ENCODE measurements around the gene RPL10A. TPM values are rescaled to one million over a fixed set of nuclear protein-coding genes. Genes with fewer than 3 reads are reported as not detected.
A peak's percentile ranks its signal among the peaks of the same experiment; 100 is the strongest.

The RPL10A gene
- total and polyA plus RNA-seq, 2 of the 13 experiments (the other 11 are each of a cell fraction or from before 2014, with no cell fraction given): 1,854 to 2,726 TPM

- H3K4me3 ChIP-seq (replicated peaks in 1 of 3; ENCODE audit: insufficient read depth in 1 of 3, low read depth in 2 of 3, low read length in 3 of 3): no peak overlapping the region
- H3K36me3 ChIP-seq (replicated peaks in 1 of 2; ENCODE audit: control insufficient read depth in 1 of 2, insufficient read depth in 2 of 2, low read length in 2 of 2): no peaks in the 10 kb centered on the region
- CTCF ChIA-PET (ENCODE audit: low intra/inter-chr PET ratio, low total read pairs): no interaction called here
- intact Hi-C loops (cut with micrococcal nuclease; ENCODE audit: unreplicated experiment): no loop called here
- H3K27ac ChIP-seq (ENCODE audit: extremely low read length, insufficient read depth, low read length): no peak overlapping the region
- H3K27me3 ChIP-seq (ENCODE audit: control insufficient read depth in 1 of 2, insufficient read depth in 2 of 2, low read length in 2 of 2): peaks cover 2 to 16% of the 10 kb centered on the region in 2 experiments; a peak in 2 of 5 replicates
- no peak overlapping the region for H3K4me2 ChIP-seq (ENCODE audit: low read depth, low read length)
- ATAC-seq (peak; percentile 28), DNase-seq (ENCODE audit: low spot score) (no peak), FAIRE-seq (no peak)
- H3K4me1 ChIP-seq (ENCODE audit: insufficient read depth, low read length): peaks cover 59% of the 10 kb centered on the region
- no peak overlapping the region for H3K9ac ChIP-seq (ENCODE audit: insufficient read depth, low read depth, low read length)
- H2AFZ ChIP-seq (ENCODE audit: low read length): no peak overlapping the region
- 7% methylated on average over 7 of the region's 8 CpGs for WGBS (ENCODE audit: low lambda C conversion rate)
- H4K20me1 ChIP-seq (ENCODE audit: insufficient read depth, low read length): no peaks in the 10 kb centered on the region
- H3K9me3 ChIP-seq (ENCODE audit: low read length): no peaks in the 10 kb centered on the region
- BruUV-seq (replicated peaks): no TSS peak
- POLR2A ChIA-PET: interaction anchor here (0.7 to 1.6 kb wide), 3 partner anchors 9 to 94 kb away, joined by 3 to 4 read pairs (median 3); no protein-coding TSS in a partner anchor
- in situ Hi-C loops (cut with HindIII; ENCODE audit: extremely low pct_ligation_motif_present, low pct_unique_long_range_greater_than_20kb): no loop called here
- H3K79me2 ChIP-seq (ENCODE audit: insufficient read depth, low read length): no peaks in the 10 kb centered on the region
- TF ChIP-seq HNRNPLL (IDR thresholded peaks at IDR 0.05; ENCODE audit: low read depth, low read length, poor library complexity, severe bottlenecking) (peak; percentile 27), KMT2A (CRISPR knock-in tag; IDR thresholded peaks at IDR 0.05) (no peak), ZNF253 (CRISPR knock-in tag; IDR thresholded peaks at IDR 0.05; ENCODE audit: borderline replicate concordance) (no peak), SALL1 (CRISPR knock-in tag; IDR thresholded peaks at IDR 0.05) (peak; percentile 10; the same call in 1 of the 2 replicates), TAF15 (IDR thresholded peaks at IDR 0.05; ENCODE audit: low read depth, low read length, poor library complexity, severe bottlenecking) (no peak), ZNF543 (CRISPR knock-in tag; IDR thresholded peaks at IDR 0.05) (peak; percentile 74; the same call in 1 of the 2 replicates)
- TF ChIP-seq, protein P1, sequence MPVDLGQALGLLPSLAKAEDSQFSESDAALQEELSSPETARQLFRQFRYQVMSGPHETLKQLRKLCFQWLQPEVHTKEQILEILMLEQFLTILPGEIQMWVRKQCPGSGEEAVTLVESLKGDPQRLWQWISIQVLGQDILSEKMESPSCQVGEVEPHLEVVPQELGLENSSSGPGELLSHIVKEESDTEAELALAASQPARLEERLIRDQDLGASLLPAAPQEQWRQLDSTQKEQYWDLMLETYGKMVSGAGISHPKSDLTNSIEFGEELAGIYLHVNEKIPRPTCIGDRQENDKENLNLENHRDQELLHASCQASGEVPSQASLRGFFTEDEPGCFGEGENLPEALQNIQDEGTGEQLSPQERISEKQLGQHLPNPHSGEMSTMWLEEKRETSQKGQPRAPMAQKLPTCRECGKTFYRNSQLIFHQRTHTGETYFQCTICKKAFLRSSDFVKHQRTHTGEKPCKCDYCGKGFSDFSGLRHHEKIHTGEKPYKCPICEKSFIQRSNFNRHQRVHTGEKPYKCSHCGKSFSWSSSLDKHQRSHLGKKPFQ (CRISPR knock-in tag; IDR thresholded peaks at IDR 0.05; ENCODE audit: insufficient replicate concordance): no peak
Measured at GRCh38 chr6:35436071-35436857, 31.9 kb upstream of the RPL10A start.
